ENCODE data around the gene ZBTB12.

Gene ZBTB12

DNA sequence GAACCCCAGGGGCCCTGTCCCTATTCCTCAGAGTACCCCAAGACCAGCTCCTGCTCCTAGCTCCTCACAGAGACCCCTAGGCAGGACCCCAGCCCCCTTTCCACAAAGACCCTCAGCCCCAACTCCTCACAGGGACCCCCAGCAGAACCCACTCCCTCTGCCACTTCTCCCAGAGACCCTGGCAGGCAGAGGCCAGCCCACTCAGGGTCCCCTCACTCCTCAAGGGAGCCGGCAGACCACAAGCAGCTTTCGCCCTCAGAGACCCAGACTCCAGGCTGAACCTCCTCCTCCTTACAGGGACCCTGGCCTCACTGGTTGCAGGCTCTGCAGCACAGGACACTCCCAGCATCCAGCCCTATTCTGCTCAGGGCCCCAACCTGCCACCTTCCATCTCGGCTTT, 23.7 kb downstream of the ZBTB12 start:
- DNase-seq, result no peak
- no peak overlapping the region for H3K4me3 Mint-ChIP-seq
- H3K9me3 Mint-ChIP-seq, result no peaks in the 10 kb centered on the region
- peaks cover 4% of the 10 kb centered on the region for H3K27me3 Mint-ChIP-seq (ENCODE audit: low read depth, poor library complexity)
- H3K27ac Mint-ChIP-seq, result peak overlapping the region; percentile 85
- H3K36me3 Mint-ChIP-seq (ENCODE audit: low read depth), result peaks cover 41% of the 10 kb centered on the region
- TF ChIP-seq, protein P1, sequence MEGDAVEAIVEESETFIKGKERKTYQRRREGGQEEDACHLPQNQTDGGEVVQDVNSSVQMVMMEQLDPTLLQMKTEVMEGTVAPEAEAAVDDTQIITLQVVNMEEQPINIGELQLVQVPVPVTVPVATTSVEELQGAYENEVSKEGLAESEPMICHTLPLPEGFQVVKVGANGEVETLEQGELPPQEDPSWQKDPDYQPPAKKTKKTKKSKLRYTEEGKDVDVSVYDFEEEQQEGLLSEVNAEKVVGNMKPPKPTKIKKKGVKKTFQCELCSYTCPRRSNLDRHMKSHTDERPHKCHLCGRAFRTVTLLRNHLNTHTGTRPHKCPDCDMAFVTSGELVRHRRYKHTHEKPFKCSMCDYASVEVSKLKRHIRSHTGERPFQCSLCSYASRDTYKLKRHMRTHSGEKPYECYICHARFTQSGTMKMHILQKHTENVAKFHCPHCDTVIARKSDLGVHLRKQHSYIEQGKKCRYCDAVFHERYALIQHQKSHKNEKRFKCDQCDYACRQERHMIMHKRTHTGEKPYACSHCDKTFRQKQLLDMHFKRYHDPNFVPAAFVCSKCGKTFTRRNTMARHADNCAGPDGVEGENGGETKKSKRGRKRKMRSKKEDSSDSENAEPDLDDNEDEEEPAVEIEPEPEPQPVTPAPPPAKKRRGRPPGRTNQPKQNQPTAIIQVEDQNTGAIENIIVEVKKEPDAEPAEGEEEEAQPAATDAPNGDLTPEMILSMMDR (IDR thresholded peaks at IDR 0.05), result no peak
- peaks cover 31% of the 10 kb centered on the region for H3K4me1 Mint-ChIP-seq

DNA sequence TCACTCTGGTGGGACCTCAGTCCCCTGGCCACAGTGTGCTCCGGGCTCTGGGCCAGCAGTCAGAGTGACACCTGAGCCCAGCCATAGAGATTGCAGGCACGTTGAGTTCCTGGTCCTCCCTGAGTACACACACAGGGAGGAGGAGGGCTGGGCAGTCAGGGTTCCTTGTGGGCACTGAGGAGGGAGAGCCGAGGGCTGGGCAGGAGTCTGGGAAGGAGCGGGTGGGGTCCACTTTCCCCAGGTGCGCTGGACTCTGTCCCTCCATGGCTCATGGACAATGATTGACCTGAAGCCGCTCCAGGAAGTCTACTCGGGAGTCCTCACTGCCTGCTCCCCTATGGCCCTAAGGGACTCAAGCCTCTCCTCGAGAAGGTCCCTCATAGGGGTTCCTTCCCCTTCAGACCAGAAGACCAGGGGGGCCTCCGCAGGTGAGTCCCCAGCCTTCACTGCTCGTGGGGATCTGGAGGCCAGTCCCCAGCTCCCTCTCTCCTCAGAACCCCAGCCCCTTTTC, 24.2 kb downstream of the ZBTB12 start:
- TF ChIP-seq, protein P1 (IDR thresholded peaks at IDR 0.05), result no peak
- Mint-ChIP-seq H3K27ac (peak overlapping the region; percentile 85), H3K4me3 (no peak overlapping the region), H3K4me1 (peaks cover 31% of the 10 kb centered on the region), H3K36me3 (ENCODE audit: low read depth) (peaks cover 36% of the 10 kb centered on the region), H3K27me3 (ENCODE audit: low read depth, poor library complexity) (peaks cover 4% of the 10 kb centered on the region), H3K9me3 (no peaks in the 10 kb centered on the region)
- DNase-seq, result no peak

GRCh38 chr6:31877125-31877650, 24.7 kb downstream of the ZBTB12 start:
- TF ChIP-seq, protein P1 (IDR thresholded peaks at IDR 0.05), result no peak
- Mint-ChIP-seq H3K4me3 (no peak overlapping the region), H3K27me3 (ENCODE audit: low read depth, poor library complexity) (peaks cover 4% of the 10 kb centered on the region), H3K36me3 (ENCODE audit: low read depth) (peaks cover 31% of the 10 kb centered on the region), H3K4me1 (peaks cover 31% of the 10 kb centered on the region), H3K9me3 (no peaks in the 10 kb centered on the region), H3K27ac (no peak overlapping the region)
- DNase-seq, result no peak

DNA sequence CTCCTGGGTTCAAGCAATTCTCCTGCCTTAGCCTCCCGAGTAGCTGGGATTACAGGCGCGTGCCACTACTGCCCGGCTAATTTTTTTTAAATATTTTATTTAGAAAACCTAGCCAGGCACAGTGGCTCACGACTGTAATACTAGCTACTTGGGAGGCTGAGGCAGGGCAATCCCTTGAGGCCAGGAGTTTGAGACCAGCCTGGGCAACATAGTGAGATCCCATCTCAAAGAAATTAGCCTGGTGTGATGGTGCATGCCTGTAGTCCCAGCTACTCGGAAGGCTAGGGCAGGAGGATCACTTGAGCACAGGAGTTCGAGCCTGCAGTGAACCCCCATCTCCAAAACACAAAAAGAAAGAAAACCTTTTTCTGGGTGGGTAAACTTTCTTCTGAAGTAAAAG, 25.5 kb downstream of the ZBTB12 start:
- H3K4me3 Mint-ChIP-seq, result no peak overlapping the region

GRCh38 chr6:31875877-31876276, 26.0 kb downstream of the ZBTB12 start:
- DNase-seq, result no peak
- Mint-ChIP-seq H3K4me1 (peaks cover 41% of the 10 kb centered on the region), H3K27me3 (ENCODE audit: low read depth, poor library complexity) (peaks cover 8% of the 10 kb centered on the region), H3K27ac (no peak overlapping the region), H3K9me3 (no peaks in the 10 kb centered on the region), H3K36me3 (ENCODE audit: low read depth) (peaks cover 18% of the 10 kb centered on the region), H3K4me3 (no peak overlapping the region)
- TF ChIP-seq, protein P1 (IDR thresholded peaks at IDR 0.05), result no peak

More for the DNA sequence above, 25.5 kb downstream of the ZBTB12 start:
- peaks cover 8% of the 10 kb centered on the region for H3K27me3 Mint-ChIP-seq (ENCODE audit: low read depth, poor library complexity)
- TF ChIP-seq, protein P1 (IDR thresholded peaks at IDR 0.05), result no peak
- no peaks in the 10 kb centered on the region for H3K9me3 Mint-ChIP-seq
- no peak overlapping the region for H3K27ac Mint-ChIP-seq
- peaks cover 23% of the 10 kb centered on the region for H3K36me3 Mint-ChIP-seq (ENCODE audit: low read depth)
- peaks cover 36% of the 10 kb centered on the region for H3K4me1 Mint-ChIP-seq
- DNase-seq, result no peak
